GM21360 (cell line): ENCODE measurements around the gene GLE1.

ENCODE experiments used
- ATAC-seq: cut with Tn5 transposase; IDR thresholded peaks from one replicate; pipeline ENCODE4 v1.9.1; 2021; ENCODE audit warnings: mild to moderate bottlenecking, moderate library complexity; ENCODE audit not compliant: unreplicated experiment

Gene GLE1

GRCh38 chr9:128588581-128589233, 84.2 kb downstream of the GLE1 start:
- no peak for ATAC-seq
